Neural progenitor cell (in vitro differentiated cells): ENCODE data around the gene ADAMTSL1. TPM values are rescaled to one million over a fixed set of nuclear protein-coding genes. Genes with fewer than 3 reads are reported as not detected.
"Not testable (repeated sequence)": the region's sequence is repeated elsewhere in the genome, so short reads cannot be mapped to it uniquely, and the experiment has no call there.

ENCODE experiments used
- DNase-seq: peaks from one replicate; pipeline ENCODE4 v3.0.0-alpha.2; 2016; ENCODE audit warnings: low spot score
- H2AFZ ChIP-seq: fragments of 200-600 bp; sonication (generic); replicated peaks from 2 replicates; pipeline ENCODE4 v1.6.1; 2016; ENCODE audit warnings: antibody characterized with exemption
- H3F3A ChIP-seq: fragments of 200-600 bp; sonication (generic); 2 replicates; pipeline ENCODE4 v1.6.1; 2016; ENCODE audit warnings: antibody characterized with exemption, low read depth
- H3K27ac ChIP-seq: fragments of 200-600 bp; sonication (generic); 2 replicates; pipeline ENCODE4 v1.5.1; 2016; ENCODE audit warnings: mild to moderate bottlenecking
- H3K27me3 ChIP-seq: fragments of 200-600 bp; sonication (generic); 2 replicates; pipeline ENCODE4 v1.6.1; 2016; ENCODE audit warnings: mild to moderate bottlenecking, moderate library complexity
- H3K36me3 ChIP-seq: fragments of 200-600 bp; sonication (generic); 2 replicates; pipeline ENCODE4 v1.5.1; 2016
- H3K4me1 ChIP-seq: fragments of 200-600 bp; sonication (generic); 2 replicates; pipeline ENCODE4 v1.6.1; 2016; ENCODE audit warnings: mixed run types
- H3K4me2 ChIP-seq: fragments of 200-600 bp; sonication (generic); 2 replicates; pipeline ENCODE4 v1.6.1; 2016
- H3K4me3 ChIP-seq: fragments of 200-600 bp; sonication (generic); 2 replicates; pipeline ENCODE4 v1.5.1; 2016
- H3K79me2 ChIP-seq: fragments of 200-600 bp; sonication (generic); 2 replicates; pipeline ENCODE4 v1.6.1; 2016; ENCODE audit warnings: low read depth
- H3K9ac ChIP-seq: fragments of 200-600 bp; sonication (generic); 2 replicates; pipeline ENCODE4 v1.6.1; 2016
- H3K9me3 ChIP-seq: fragments of 200-600 bp; sonication (generic); 2 replicates; pipeline ENCODE4 v1.5.1; 2016; ENCODE audit warnings: low read depth
- H4K20me1 ChIP-seq: fragments of 200-600 bp; sonication (generic); 2 replicates; pipeline ENCODE4 v1.6.1; 2016; ENCODE audit warnings: low read depth
- H3K27ac Mint-ChIP-seq: 3 replicates; pipeline ENCODE4 v1.8.0; 2021; ENCODE audit warnings: mixed read lengths
- H3K27me3 Mint-ChIP-seq: 2 replicates; pipeline ENCODE4 v1.8.0; 2022; ENCODE audit warnings: low read depth, mild to moderate bottlenecking, inconsistent platforms, moderate library complexity, mixed read lengths; ENCODE audit not compliant: insufficient read depth
- H3K36me3 Mint-ChIP-seq: 3 replicates; pipeline ENCODE4 v1.8.0; 2021; ENCODE audit warnings: mixed read lengths
- H3K4me1 Mint-ChIP-seq: 3 replicates; pipeline ENCODE4 v1.8.0; 2021; ENCODE audit warnings: mixed read lengths
- H3K4me3 Mint-ChIP-seq: 3 replicates; pipeline ENCODE4 v1.8.0; 2021; ENCODE audit warnings: mild to moderate bottlenecking, moderate library complexity, mixed read lengths
- H3K9me3 Mint-ChIP-seq: 3 replicates; pipeline ENCODE4 v1.8.0; 2020; ENCODE audit warnings: mixed read lengths
- CTCF ChIP-seq: fragments of 200-600 bp; sonication (generic); IDR thresholded peaks from 2 replicates; pipeline ENCODE4 v1.5.1; 2017; ENCODE audit warnings: antibody characterized with exemption, mild to moderate bottlenecking
- EZH2 ChIP-seq: fragments of 200-600 bp; sonication (generic); IDR thresholded peaks from 2 replicates; pipeline ENCODE4 v1.6.1; 2017; ENCODE audit warnings: antibody characterized with exemption, mild to moderate bottlenecking, moderate library complexity
- EZH2phosphoT487 ChIP-seq: fragments of 200-600 bp; sonication (generic); IDR thresholded peaks from 2 replicates; pipeline ENCODE4 v1.6.1; 2017; ENCODE audit warnings: antibody characterized with exemption
- total RNA-seq: library from RNA; depleted of rRNA; stranded (reverse); fragments of >200 nt; gene quantifications from 2 replicates; pipeline ENCODE4 v1.2.3, GENCODE V29; 2015; ENCODE audit warnings: low replicate concordance

Gene ADAMTSL1
- total RNA-seq, 1 donor from 2014 or later, result 0.73 TPM

DNA sequence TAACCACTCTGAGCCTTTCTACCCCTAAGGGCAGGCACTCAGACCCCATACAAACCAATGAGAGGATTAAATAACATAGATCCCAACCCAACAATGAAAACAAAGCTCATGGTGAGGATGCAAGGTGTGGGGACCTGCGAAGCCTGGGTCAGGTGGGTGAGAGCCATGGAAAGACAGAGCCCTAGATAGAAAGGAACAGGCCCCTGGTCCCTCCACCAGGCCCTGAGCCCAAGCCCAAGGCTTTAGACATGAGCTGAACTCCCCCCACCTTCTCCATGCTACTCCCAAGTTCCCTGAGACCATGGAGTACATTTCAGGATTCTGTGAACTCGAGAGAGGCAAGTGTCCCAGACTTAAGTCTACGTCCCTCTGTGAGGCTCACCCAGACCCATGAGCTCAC is 452.6 kb downstream of the ADAMTSL1 start:
- Mint-ChIP-seq H3K36me3 (no peaks in the 10 kb centered on the region), H3K4me1 (no peaks in the 10 kb centered on the region), H3K4me3 (no peak overlapping the region), H3K27me3 (peaks cover 4% of the 10 kb centered on the region), H3K27ac (no peak overlapping the region), H3K9me3 (no peaks in the 10 kb centered on the region)
- DNase-seq, result no peak
- no peak overlapping the region for H3K27ac ChIP-seq
- no peaks in the 10 kb centered on the region for H3K9me3 ChIP-seq
- H3K36me3 ChIP-seq, result no peaks in the 10 kb centered on the region
- no peaks in the 10 kb centered on the region for H3K79me2 ChIP-seq
- peaks cover under 1% of the 10 kb centered on the region for H3K4me1 ChIP-seq
- H3F3A ChIP-seq, result no peaks in the 10 kb centered on the region
- H3K4me2 ChIP-seq, result no peak overlapping the region
- no peak overlapping the region for H3K4me3 ChIP-seq
- no peaks in the 10 kb centered on the region for H4K20me1 ChIP-seq
- H3K27me3 ChIP-seq, result no peaks in the 10 kb centered on the region
- TF ChIP-seq EZH2phosphoT487, result no peak
- no peak for TF ChIP-seq CTCF
- TF ChIP-seq EZH2, result no peak
- no peak overlapping the region for H2AFZ ChIP-seq
- no peak overlapping the region for H3K9ac ChIP-seq

- no peaks in the 10 kb centered on the region for H3K36me3 Mint-ChIP-seq
- no peak for TF ChIP-seq EZH2
- no peak for TF ChIP-seq CTCF
- no peak for TF ChIP-seq EZH2phosphoT487
- no peaks in the 10 kb centered on the region for H3K9me3 ChIP-seq
- no peaks in the 10 kb centered on the region for H3F3A ChIP-seq
- H3K79me2 ChIP-seq, result no peaks in the 10 kb centered on the region
- H3K4me1 ChIP-seq, result no peaks in the 10 kb centered on the region
- H3K36me3 ChIP-seq, result no peaks in the 10 kb centered on the region
- no peak overlapping the region for H3K4me3 ChIP-seq
- H3K4me3 Mint-ChIP-seq, result no peak overlapping the region
- H3K27me3 ChIP-seq, result no peaks in the 10 kb centered on the region
- H2AFZ ChIP-seq, result no peak overlapping the region
- no peak overlapping the region for H3K27ac ChIP-seq
- H3K9me3 Mint-ChIP-seq, result no peaks in the 10 kb centered on the region
- H3K4me1 Mint-ChIP-seq, result no peaks in the 10 kb centered on the region
- no peak for DNase-seq
- H4K20me1 ChIP-seq, result no peaks in the 10 kb centered on the region
- H3K27ac Mint-ChIP-seq, result no peak overlapping the region
- H3K27me3 Mint-ChIP-seq, result peaks cover 4% of the 10 kb centered on the region
- H3K9ac ChIP-seq, result no peak overlapping the region
- no peak overlapping the region for H3K4me2 ChIP-seq
Measured at GRCh38 chr9:18928711-18929110, 454.8 kb downstream of the ADAMTSL1 start.

DNA sequence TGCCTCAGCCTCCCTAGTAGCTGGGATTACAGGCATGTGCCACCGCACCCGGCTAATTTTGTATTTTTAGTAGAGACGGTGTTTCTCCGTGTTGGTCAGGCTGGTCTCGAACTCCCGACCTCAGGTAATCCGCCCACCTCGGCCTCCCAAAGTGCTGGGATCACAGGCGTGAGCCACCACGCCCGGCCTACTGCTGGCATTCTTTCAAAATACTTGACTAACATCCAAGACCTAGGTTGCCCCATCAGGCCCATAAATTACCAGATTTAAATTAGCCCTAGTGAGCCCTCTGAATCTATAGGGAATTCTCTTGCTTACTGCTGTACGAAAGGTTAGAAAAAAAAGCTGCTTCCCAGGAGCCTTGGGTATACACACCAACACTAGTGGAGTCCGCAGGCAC is 456.7 kb downstream of the ADAMTSL1 start:
- DNase-seq, H3K9me3 Mint-ChIP-seq, H3K36me3 ChIP-seq: not testable (repeated sequence)

GRCh38 chr9:18935541-18935940 is 461.6 kb downstream of the ADAMTSL1 start:
- H3K4me1 Mint-ChIP-seq, result peaks cover 3% of the 10 kb centered on the region
- Histone ChIP-seq H3K4me2 (peak overlapping the region; percentile 44), H2AFZ (peak overlapping the region; percentile 29), H3K36me3 (no peaks in the 10 kb centered on the region), H4K20me1 (no peaks in the 10 kb centered on the region), H3K4me1 (peaks cover 29% of the 10 kb centered on the region), H3K27me3 (no peaks in the 10 kb centered on the region), H3K79me2 (no peaks in the 10 kb centered on the region), H3K4me3 (no peak overlapping the region), H3K9ac (no peak overlapping the region), H3K27ac (no peak overlapping the region), H3K9me3 (no peaks in the 10 kb centered on the region), H3F3A (peaks cover 23% of the 10 kb centered on the region)
- peaks cover 4% of the 10 kb centered on the region for H3K9me3 Mint-ChIP-seq
- TF ChIP-seq CTCF (no peak), EZH2phosphoT487 (no peak), EZH2 (no peak)
- DNase-seq, result peak; percentile 23
- H3K4me3 Mint-ChIP-seq, result no peak overlapping the region
- H3K27me3 Mint-ChIP-seq, result no peaks in the 10 kb centered on the region
- H3K36me3 Mint-ChIP-seq, result no peaks in the 10 kb centered on the region
- no peak overlapping the region for H3K27ac Mint-ChIP-seq

More for the DNA sequence above, 456.7 kb downstream of the ADAMTSL1 start:
- not testable (repeated sequence) for H3K27ac ChIP-seq, H3K9ac ChIP-seq, H3K9me3 ChIP-seq, H3K27me3 ChIP-seq, H4K20me1 ChIP-seq, H3K4me3 Mint-ChIP-seq, H3K36me3 Mint-ChIP-seq, H3K4me3 ChIP-seq, H3K27me3 Mint-ChIP-seq, H3K27ac Mint-ChIP-seq, H3K4me2 ChIP-seq, H3K4me1 ChIP-seq, H2AFZ ChIP-seq, H3K4me1 Mint-ChIP-seq, H3K79me2 ChIP-seq, H3F3A ChIP-seq
